ENCODE measurements around the gene ZNF419. TPM values are rescaled to one million over a fixed set of nuclear protein-coding genes. Genes with fewer than 3 reads are reported as not detected.
A peak's percentile ranks its signal among the peaks of the same experiment; 100 is the strongest.
"Not testable (repeated sequence)": the region's sequence is repeated elsewhere in the genome, so short reads cannot be mapped to it uniquely, and the experiment has no call there.

ZNF419 gene
- total RNA-seq, 1 experiment from 2014 or later, result 19.6 TPM

DNA sequence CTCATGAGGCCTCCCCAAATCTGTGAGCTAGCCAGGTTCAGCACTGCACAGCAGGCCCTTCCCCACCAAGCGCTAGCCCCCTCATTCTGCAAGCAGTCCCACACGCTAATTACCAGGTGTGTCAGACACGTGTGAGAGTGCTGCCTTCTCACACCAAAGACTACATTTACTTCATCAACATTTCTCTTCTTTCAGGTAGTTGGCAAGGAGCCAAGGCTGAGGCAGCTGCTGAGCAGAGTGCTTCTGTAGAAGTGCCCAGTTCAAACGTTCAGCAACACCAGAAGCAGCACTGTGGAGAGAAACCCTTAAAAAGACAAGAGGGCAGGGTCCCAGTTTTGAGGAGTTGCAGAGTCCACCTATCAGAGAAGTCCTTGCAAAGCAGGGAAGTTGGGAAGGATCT lies 18.6 kb downstream of the ZNF419 start:
- peak overlapping the region; percentile 17 for H3K27ac Mint-ChIP-seq (ENCODE audit: unreplicated experiment)
- DNase-seq, result no peak
- TF ChIP-seq, protein P1, sequence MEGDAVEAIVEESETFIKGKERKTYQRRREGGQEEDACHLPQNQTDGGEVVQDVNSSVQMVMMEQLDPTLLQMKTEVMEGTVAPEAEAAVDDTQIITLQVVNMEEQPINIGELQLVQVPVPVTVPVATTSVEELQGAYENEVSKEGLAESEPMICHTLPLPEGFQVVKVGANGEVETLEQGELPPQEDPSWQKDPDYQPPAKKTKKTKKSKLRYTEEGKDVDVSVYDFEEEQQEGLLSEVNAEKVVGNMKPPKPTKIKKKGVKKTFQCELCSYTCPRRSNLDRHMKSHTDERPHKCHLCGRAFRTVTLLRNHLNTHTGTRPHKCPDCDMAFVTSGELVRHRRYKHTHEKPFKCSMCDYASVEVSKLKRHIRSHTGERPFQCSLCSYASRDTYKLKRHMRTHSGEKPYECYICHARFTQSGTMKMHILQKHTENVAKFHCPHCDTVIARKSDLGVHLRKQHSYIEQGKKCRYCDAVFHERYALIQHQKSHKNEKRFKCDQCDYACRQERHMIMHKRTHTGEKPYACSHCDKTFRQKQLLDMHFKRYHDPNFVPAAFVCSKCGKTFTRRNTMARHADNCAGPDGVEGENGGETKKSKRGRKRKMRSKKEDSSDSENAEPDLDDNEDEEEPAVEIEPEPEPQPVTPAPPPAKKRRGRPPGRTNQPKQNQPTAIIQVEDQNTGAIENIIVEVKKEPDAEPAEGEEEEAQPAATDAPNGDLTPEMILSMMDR (IDR thresholded peaks at IDR 0.05; ENCODE audit: unreplicated experiment), result no peak
- CTCF ChIA-PET, result no interaction called here
- no peak overlapping the region for H3K4me3 Mint-ChIP-seq (ENCODE audit: low read depth, unreplicated experiment)
- no peaks in the 10 kb centered on the region for H3K4me1 Mint-ChIP-seq (ENCODE audit: low read depth, unreplicated experiment)
- no peaks in the 10 kb centered on the region for H3K27me3 Mint-ChIP-seq (ENCODE audit: unreplicated experiment)
- intact Hi-C loops (cut with micrococcal nuclease; ENCODE audit: unreplicated experiment), result no loop called here
- no TSS peak for BruUV-seq (replicated peaks)
- peaks cover 30% of the 10 kb centered on the region for H3K9me3 Mint-ChIP-seq (ENCODE audit: low read depth, unreplicated experiment)
- peaks cover 52% of the 10 kb centered on the region for H3K36me3 Mint-ChIP-seq (ENCODE audit: insufficient read depth, unreplicated experiment)

DNA sequence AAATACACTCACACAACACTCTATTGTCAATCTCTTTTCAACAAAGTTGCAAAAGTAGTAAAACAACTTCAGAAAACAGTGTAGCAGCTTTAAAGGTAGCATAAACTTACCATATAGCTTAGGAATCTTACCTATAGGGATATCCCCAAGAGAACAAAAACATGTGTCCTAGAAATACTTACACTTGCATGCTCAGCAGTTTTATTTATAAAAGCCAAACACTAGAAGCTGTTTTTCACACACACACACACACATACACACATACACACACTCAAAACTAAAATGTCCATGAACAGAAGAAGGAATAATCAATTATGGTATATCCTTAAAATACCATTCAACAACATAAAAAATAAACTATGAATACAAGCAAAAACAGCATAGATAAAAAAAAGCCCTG lies 23.9 kb downstream of the ZNF419 start:
- H3K4me1 Mint-ChIP-seq (ENCODE audit: low read depth, unreplicated experiment), result no peaks in the 10 kb centered on the region
- CTCF ChIA-PET, result no interaction called here
- H3K9me3 Mint-ChIP-seq (ENCODE audit: low read depth, unreplicated experiment), result peaks cover 21% of the 10 kb centered on the region
- no TSS peak for BruUV-seq (replicated peaks)
- TF ChIP-seq, protein P1 (IDR thresholded peaks at IDR 0.05; ENCODE audit: unreplicated experiment), result no peak
- intact Hi-C loops (cut with micrococcal nuclease; ENCODE audit: unreplicated experiment), result no loop called here
- no peak overlapping the region for H3K4me3 Mint-ChIP-seq (ENCODE audit: low read depth, unreplicated experiment)
- H3K36me3 Mint-ChIP-seq (ENCODE audit: insufficient read depth, unreplicated experiment), result peaks cover 23% of the 10 kb centered on the region
- H3K27ac Mint-ChIP-seq (ENCODE audit: unreplicated experiment), result no peak overlapping the region
- no peak for DNase-seq
- H3K27me3 Mint-ChIP-seq (ENCODE audit: unreplicated experiment), result no peaks in the 10 kb centered on the region

DNA sequence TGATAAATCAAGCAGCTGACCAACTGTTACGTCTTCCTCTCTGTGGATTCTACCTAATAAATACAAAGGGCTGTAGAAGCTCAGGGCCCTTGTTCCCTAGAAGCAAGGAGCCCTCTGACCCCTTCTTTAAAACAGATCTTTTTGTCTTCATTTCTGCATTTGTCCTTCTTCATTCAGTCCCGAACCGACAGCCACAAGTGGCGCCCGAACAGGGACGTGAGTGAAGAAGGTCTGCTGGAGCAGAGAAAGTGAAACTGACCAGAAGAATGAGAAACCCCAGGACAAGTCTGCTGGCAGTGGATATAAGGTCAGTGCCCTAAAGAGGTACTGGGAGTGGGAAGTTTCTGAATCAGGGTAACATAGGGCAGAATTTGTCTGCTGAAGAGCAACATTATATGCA lies 25.3 kb downstream of the ZNF419 start:
- CTCF ChIA-PET, result no interaction called here
- peak; percentile 22 for DNase-seq
- no peaks in the 10 kb centered on the region for H3K4me1 Mint-ChIP-seq (ENCODE audit: low read depth, unreplicated experiment)
- H3K27ac Mint-ChIP-seq (ENCODE audit: unreplicated experiment), result no peak overlapping the region
- no peak overlapping the region for H3K4me3 Mint-ChIP-seq (ENCODE audit: low read depth, unreplicated experiment)
- TF ChIP-seq, protein P1 (IDR thresholded peaks at IDR 0.05; ENCODE audit: unreplicated experiment), result no peak
- intact Hi-C loops (cut with micrococcal nuclease; ENCODE audit: unreplicated experiment), result no loop called here
- H3K27me3 Mint-ChIP-seq (ENCODE audit: unreplicated experiment), result no peaks in the 10 kb centered on the region
- H3K9me3 Mint-ChIP-seq (ENCODE audit: low read depth, unreplicated experiment), result peaks cover 21% of the 10 kb centered on the region
- peaks cover 10% of the 10 kb centered on the region for H3K36me3 Mint-ChIP-seq (ENCODE audit: insufficient read depth, unreplicated experiment)
- BruUV-seq (replicated peaks), result no TSS peak

DNA sequence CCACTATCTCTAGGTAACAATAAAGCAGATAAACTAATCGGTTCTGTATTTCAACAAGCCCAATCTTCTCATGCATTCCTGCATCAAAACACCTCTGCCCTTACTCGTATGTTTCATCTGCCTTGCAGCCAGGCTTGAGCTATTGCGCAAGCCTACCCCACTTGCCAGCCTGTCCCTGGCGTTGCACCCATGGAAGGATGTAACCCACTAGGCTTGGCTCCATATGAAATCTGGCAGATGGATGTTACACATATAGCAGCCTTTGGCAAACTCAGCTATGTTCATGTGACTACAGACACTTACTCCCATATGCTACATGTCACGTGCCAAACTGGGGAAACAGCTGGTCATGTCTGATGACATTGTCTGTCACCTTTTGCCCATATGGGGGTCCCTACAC lies 27.7 kb downstream of the ZNF419 start:
- no peak overlapping the region for H3K4me3 Mint-ChIP-seq (ENCODE audit: low read depth, unreplicated experiment)
- TF ChIP-seq, protein P1 (IDR thresholded peaks at IDR 0.05; ENCODE audit: unreplicated experiment), result no peak
- peaks cover 16% of the 10 kb centered on the region for H3K9me3 Mint-ChIP-seq (ENCODE audit: low read depth, unreplicated experiment)
- intact Hi-C loops (cut with micrococcal nuclease; ENCODE audit: unreplicated experiment), result no loop called here
- CTCF ChIA-PET, result no interaction called here
- no peak for DNase-seq
- no peaks in the 10 kb centered on the region for H3K36me3 Mint-ChIP-seq (ENCODE audit: insufficient read depth, unreplicated experiment)
- H3K27ac Mint-ChIP-seq (ENCODE audit: unreplicated experiment), result no peak overlapping the region
- H3K27me3 Mint-ChIP-seq (ENCODE audit: unreplicated experiment), result no peaks in the 10 kb centered on the region
- BruUV-seq (replicated peaks), result no TSS peak
- no peaks in the 10 kb centered on the region for H3K4me1 Mint-ChIP-seq (ENCODE audit: low read depth, unreplicated experiment)

DNA sequence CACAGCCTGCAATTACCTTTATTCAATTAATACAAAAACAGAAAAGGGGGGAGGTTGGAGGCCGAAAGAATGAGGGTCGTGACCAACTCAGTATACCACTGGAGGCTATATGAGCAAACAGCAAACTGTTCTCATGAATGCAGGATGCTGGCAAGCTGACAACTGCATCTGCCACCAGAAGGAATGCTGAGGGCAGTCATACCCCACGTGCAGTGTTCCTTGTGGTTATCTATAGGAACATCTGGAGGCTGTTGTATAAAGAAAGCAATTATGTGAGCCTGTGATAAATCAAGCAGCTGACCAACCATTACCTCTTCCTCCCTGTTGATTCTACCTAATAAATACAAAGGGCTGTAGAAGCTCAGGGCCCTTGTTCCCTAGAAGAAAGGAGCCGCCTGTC lies 30.5 kb downstream of the ZNF419 start:
- H3K27me3 Mint-ChIP-seq (ENCODE audit: unreplicated experiment); H3K36me3 Mint-ChIP-seq (ENCODE audit: insufficient read depth, unreplicated experiment); CTCF ChIA-PET; H3K4me1 Mint-ChIP-seq (ENCODE audit: low read depth, unreplicated experiment); intact Hi-C loops (cut with micrococcal nuclease; ENCODE audit: unreplicated experiment); DNase-seq; H3K27ac Mint-ChIP-seq (ENCODE audit: unreplicated experiment); BruUV-seq (replicated peaks); H3K4me3 Mint-ChIP-seq (ENCODE audit: low read depth, unreplicated experiment): not testable (repeated sequence)
- peaks cover 17% of the 10 kb centered on the region for H3K9me3 Mint-ChIP-seq (ENCODE audit: low read depth, unreplicated experiment)

All from Calu3 (cell line).